GM19043 (cell line): ENCODE data around the gene SRGAP1.

Source experiments
- ATAC-seq: cut with Tn5 transposase; IDR thresholded peaks from one replicate; pipeline ENCODE4 v1.9.1; 2021; ENCODE audit warnings: low read depth; ENCODE audit not compliant: unreplicated experiment

The SRGAP1 gene

DNA sequence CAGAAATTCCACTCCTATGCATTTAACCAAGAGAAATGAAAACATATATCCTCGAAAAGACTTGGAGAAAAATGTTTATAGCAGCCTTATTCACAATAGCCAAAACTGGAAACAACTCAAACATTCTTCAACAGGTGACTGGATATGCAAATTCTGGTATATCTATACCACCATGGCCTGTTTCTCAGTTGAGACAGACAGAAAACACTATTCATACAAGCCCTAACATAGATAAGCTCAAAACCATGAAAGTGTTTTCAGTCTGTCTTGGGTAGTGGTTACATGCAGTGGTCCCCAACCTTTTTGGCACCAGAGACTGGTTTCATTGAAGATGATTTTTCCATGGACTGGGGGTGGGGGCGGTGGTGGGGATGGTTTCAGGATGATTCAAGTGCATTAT lies 83.8 kb downstream of the SRGAP1 start:
- peak; percentile 61 for ATAC-seq

DNA sequence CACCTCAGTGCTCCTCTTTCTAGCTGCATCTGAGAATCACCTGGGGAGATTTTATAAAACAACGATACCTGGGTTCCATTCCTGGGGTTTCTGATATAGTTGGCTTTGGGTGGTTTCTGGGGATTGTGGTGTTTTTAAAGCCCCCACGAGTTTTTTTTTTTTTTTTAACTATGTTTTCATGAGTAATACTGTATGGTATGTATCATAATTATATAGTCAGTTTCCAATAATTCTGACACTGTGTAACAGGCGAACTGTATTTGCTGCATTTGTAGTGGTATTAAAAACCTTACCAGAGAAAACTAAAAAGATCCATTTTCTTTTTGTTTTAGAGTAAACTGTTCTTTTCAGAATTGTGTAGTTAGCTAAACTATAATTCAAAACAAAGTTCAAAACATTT lies 84.9 kb downstream of the SRGAP1 start:
- no peak for ATAC-seq

DNA sequence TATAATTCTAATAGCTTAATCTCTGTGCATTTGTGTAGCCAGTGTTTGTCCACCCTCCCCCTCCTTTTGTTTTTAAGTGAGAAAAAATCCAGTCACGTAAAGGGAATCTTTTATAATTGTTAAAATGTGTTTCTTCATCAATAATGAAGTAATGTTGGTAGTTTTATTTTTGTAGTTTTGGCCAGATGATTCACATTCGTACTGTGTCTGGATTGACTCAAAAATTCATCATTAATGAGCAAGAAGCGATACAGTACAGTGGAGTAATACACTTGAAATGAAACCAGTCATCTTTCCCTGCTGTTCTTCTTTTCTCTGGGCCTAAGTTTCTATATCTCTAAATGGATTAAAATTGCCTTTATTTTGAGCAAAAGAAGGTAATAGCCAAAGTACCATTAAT lies 86.5 kb downstream of the SRGAP1 start:
- no peak for ATAC-seq

DNA sequence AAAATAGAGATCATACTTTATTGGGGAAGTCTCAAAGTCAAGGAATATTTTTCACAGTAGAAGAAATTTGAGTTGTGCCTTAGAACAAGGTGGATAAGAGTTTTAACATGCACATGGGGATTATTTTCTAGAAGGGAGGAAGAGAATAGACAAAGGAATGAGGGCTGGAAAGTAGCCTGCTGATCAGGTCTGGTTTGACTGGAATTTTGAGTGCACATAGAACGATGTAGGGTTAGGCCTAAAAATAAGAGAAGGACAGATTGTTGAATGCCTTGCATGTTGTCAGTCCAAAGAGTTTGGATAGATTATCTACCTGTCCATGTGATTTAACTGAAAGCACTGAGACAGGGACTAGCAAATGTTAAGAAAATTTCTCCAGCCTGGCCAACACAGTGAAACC lies 87.2 kb downstream of the SRGAP1 start:
- no peak for ATAC-seq

DNA sequence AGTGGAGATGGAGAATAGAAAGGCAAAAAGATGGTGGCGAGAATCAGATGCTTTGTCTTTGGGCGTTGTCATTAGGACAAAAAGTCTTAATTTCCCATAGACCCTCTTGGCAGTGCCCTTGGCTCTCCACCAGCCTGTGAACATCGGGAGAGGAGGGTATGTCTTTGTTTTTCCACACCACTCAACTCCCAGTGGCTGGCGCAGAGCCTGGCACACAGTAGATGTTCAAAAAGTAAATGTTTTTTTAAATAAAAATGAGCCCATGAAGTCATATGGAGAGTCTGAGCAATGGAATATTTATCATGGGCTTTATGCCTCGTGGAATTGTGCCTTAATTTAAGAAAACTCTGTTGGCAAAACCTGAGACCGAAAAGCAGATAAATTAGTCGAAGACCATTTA lies 90.4 kb downstream of the SRGAP1 start:
- ATAC-seq, result no peak

DNA sequence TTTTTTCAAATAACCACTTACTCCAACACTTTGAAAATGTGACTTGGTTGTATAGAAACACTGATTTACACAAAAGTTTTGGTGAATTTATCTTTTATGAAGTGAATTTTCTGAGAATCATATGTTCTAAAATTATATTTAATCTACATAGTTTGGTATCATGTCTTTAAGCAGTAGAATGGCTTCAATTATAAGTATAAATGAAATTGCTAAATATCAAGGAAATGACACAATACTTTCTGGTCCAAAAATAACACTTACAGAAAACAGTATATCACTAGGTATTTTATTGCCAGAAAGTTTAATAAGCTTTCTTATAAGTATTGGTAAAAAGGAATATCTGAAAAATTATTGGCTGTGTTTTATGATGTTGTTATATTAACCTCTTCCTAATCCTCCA lies 90.9 kb downstream of the SRGAP1 start:
- no peak for ATAC-seq

DNA sequence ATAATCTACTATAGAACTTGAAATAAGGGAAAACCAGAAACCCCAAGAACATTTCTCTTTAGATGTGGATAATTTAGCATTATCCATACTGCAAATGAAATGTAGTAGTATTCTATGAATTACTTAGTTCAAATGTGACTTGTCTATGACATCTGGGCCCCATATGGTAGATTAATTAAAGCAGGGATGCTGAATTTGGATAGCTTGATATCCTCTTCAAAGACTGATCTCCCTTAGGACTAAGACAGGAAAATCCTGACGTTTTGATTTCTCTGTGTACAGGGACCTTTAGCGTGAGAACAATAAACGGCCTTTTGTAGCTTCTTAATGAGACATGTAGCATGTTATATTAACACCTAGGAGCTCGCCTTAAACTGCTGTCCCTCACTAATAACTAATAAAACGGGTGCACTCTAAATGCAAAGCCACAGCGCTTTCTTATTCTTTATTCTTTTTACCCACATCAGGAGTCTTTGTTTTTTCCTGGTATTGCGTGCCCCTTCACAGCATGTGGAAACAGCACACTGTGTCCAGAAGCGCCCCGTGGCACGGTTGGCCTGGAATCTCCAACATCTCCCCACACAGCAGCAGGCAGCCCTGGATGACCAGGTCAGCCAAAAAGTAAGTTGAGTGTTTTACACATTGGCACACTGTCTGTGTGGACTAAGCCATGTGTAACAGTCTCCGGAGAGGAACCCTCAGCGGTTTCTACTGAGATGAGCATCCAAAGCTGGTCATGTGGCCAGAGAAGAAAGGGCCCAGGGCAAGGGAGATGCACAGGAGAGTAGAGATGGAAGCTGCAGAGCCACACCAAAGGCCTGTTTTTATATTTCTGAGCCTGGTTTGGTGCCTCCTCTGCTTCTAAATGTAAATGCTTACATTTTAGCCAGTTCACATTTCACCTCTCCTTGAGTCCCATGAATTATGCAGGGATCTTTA lies 93.1 kb downstream of the SRGAP1 start:
- no peak for ATAC-seq

DNA sequence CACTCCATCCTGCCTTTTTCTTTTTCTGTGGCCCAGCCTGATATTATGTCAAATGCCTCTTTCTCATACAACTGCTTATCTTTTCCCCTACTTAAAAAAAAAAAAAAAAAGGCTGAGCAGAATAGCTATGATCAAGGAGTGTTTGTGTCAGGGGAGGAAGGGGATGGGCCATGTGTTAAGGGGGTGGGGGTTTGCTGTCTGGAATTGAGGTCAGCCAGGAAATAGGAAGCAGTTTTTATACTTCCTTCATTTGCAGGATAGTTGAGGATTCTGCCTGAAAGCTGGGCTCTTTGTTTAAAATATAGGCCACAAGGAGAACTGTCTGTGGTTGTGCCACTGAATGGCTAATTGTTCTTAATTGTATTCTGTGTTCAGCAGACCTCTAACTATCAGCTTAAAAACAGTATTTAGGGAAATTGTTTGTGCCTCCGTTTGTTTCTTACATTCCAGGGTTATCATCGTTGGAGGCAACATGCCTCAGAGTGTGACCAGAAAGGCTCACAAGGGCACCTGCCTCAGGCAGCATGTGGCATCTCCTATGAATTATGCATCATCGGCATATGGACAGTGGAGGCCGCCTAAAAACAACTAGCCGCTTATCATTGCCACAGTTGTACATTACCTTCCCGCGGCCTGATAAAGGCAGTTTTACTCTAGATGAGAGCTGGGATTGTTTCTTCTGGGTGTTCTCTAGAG lies 96.0 kb downstream of the SRGAP1 start:
- no peak for ATAC-seq

DNA sequence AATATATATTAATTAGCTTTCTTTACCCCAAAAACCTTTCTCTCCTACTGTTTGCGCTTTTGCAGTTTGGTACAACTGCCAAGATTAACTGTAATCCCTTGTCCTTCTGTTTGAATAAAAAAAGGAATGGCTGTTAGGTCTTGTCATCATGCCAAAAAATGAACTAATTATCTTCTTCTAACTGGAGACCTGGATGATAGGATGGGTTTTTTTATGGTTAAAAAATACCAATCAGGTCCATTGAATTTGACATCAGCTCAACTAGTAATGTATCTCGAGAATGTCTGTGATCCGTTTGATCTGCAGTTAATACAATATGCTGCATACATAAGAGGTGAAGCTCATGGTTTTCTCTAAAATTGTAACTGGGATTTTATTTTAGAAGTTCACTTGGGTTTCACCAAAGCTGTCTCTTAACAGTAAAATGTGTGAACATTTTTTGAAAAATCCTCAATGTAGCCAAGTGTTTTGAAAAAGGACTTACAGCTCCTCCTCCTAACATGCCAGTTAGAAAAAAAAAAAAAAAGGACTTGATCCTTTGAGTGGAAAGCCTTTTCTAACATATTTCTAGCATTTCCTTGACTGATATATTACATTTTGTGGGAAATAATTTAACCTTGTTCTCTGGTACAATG lies 96.8 kb downstream of the SRGAP1 start:
- ATAC-seq, result no peak

DNA sequence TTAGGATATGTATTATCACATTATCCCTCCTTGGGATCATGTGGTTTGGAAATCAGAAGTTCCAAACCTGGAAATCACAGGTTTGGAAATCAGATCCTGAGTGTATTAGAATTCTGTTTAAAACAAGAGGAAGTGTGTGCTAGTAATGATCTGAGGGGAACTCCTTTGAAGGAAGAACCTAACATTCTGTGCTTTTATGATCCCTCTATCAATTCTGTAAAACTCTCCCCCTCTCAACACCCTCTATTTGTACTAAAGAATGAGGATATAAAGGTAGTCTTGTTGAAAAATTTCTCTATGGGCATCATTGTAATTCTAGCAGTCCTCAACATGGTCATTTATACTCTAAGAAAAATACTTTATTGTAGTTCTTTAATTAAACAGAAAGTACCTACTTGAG lies 97.4 kb downstream of the SRGAP1 start:
- ATAC-seq, result no peak

DNA sequence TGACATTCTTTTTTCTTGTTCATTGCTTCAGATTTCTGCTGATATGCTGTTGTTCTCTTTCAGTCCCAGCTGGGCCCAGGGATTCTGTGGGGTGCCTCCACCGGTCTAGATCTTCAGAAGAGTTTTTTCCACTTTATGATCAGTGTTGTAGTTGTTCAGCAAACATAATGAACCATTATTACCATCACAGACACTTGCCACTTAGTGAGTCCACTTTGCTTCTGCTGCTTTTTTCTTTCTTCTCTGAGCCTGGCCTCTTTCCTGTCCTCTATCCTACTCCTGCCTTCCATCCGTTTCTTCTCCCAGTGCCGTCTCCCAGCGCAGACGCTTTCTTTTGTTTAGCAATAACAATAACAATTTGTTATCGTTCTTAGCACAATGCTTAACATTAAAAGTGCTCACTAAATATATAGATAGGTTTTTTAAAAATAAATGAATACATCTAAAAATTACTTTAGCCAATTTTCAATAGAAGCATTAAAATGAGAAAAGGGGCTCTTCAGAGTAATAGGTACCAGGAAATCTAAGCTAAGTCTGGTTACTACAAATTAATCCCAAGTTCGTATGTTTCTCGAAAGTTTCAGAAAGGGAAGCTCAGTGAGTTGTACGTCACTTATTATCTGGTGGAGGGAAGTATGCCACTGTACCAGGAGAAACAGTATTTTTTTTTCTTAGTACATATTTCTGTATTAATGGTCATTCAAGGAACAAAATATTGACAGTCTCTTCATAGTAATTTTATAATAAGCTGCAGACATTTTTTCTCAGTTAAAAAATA lies 98.2 kb downstream of the SRGAP1 start:
- no peak for ATAC-seq

DNA sequence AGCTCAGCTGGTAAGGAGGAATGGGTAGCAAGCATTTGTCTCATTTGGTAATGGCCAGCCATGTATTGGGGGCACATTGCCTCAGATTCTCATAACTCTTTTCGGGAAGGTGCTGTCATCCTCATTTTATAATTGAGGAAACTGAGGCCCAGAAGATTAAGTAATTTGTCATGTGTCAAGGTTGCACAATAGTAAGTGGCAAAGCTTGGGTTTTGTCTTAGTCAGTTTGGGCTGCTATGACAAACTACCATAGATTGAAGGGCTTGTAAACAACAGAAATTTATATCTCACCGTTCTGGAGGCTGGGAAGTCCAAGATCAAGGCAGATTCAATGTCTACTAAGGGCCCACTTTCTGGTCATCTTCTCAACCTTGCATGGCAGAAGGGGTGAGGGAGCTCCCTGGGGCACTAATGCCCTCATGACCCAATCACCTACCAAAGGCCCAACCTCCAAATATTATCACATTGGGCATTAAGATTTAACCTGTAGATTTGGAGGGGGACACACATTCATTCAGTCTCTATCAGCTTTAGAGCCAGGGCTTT lies 99.6 kb downstream of the SRGAP1 start:
- no peak for ATAC-seq

DNA sequence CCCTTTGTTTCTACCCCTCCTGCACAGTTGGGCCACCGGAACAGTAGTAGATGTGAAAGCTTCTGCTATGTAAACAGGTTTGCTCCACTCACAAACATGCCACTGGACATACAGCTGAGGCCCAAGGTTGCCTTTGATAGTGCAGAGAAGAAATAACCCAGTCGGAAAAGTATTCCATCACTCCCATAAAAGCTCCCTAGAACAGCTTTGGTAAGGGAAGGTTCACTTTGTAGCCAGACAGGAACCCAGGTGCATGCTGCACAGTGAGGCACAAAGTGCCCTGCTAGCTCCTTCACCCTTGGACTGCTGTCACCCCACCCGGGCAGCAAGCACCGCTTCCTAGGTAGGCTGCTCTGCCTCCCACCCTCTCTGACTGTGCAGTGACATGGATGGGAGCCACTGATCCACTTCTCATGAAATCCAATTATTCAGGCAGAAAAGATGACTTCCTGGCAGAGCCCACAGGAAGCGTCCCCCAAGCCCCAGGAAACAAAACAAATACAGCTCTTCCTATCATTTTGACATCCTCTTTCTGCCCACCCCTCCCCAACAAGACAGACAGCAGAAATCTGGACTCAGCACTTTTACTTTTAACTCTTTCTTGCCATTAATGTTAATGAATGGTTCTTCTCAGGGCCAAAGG lies 100.2 kb downstream of the SRGAP1 start:
- no peak for ATAC-seq

DNA sequence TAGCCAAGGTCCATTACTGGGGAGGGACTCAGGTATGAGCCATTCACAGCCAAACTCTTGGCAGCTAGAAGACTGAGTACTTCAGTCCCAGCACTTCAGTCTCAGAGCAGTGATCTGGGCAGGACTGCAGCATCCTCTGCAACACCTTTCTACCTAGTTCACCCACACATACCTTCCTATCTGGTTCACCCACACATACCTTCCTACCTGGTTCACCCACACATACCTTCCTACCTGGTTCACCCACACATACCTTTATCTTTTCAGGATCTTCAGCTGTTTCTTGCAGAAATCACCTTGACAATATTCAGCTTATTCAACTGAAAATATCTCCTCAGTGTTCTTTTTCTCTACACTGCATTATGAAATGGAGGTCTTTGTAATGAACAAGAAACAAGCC lies 101.3 kb downstream of the SRGAP1 start:
- no peak for ATAC-seq

DNA sequence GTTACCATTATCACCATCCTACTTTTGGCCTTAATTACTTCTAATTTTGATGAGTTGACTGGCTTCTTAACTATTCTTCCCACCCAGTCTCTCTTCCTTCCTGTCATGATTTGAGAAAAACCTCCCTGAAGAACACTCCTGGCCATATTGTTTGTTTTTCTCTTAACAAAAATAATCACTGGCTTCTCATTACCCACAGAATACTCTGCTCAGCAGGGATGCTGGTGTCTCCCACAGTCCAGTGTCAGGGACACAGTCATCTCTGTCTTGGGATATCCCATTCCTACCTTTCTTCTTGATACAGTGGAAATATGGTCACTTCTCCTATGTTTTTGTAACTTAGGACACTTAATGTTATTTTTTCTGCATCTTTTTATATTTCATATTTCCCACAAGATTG lies 103.7 kb downstream of the SRGAP1 start:
- no peak for ATAC-seq

DNA sequence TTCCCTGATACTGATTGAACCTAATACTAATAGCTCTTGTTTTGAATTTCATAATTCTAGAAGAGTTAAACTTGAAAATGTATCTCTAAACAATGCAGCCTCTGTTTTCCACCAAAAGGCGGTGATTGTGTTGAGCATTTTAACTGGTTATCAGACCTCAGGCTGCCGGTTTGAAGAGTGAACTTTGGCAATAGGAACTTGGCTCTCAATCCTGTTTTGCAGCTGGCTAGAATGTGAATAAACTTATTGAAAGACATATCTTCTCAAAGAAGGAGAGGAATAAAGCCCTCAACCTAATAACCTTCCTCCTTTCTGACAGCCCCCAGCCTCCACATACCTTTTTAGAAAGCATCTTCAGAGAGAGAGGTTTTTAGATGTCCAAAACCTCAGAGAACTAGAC lies 105.4 kb downstream of the SRGAP1 start:
- no peak for ATAC-seq

DNA sequence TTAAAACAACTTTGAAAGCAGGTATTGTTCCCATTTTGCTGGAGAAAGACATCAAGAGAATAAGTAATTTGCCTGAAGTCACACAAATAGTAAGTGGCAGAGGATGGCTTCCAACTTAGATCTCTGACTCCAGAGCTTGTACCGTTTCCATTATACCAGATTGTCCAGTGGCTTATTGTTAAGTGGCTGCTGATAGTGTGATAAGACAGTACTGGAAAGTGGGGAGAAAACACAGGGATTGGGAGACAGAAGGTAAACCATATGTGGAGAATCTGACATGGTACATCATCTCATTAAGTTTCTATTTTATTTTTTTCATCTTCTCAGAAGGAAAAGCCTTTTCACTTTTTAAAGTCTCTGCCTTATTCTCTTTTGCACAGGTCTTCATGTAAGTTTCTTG lies 108.5 kb downstream of the SRGAP1 start:
- no peak for ATAC-seq

DNA sequence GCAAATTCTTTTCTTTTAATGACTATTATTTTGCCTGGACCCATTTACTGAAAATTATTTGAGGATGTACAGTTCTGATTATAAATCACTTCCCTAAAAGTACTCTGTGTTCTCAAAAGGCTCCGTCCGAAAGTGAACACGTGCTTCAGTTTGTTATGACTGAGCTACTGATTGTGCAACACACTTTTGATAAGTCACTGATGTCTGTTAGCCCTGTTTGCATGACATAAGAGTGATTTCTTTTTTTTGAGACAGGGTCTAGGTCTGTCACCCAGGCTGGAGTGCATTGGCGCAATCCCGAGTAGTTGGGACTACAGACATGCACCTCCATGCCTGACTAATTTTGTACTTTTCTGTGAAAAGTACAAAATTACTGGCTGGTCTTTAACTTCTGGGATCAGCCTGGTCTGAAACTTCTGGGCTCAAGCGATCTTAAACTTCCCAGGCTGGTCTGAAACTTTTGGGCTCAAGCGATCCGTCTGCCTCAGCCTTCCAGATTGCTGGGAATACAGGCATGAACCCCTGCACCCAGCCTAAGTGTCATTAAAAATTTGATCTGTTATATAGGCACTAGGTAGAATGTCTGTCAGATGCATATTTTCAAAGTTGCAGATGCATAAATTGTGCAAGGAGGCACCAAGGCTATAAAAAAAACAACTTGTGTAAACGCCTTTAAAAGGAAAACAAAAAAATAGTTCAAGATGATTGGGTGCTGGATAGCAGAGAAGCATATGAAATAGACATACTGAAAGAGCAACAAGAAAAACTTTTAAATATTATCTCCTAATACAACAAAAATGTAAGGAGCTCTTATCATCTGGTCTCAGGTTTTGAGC lies 111.5 kb downstream of the SRGAP1 start:
- no peak for ATAC-seq

DNA sequence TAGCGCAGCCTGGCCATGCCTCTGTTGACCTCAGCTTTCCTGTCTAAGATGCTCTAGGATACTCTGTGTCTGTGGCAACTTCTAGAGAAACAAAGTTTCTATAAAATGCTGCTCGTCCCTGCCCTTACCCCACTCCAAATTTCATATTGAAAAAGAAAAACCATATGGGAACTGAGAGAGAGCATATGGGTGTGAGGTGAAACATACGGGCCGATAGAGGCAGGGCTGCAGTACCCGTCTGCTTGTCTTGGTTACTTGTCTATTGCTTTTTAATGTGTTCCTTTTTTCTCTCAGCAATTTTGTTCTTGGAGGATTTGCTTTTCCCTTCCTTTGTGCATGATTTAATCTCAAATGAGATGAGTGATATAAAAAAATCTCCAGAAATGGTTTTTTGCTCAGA lies 113.0 kb downstream of the SRGAP1 start:
- ATAC-seq, result no peak
